Heart left ventricle (tissue), 13 donors: ENCODE data around the gene LRP1.

ENCODE experiments used
- POLR2A ChIP-seq, 2 donors: fragments of 450-650 bp; IDR thresholded peaks; one replicate each; pipeline ENCODE4 v1.6.1; 2017; ENCODE audit warnings: antibody characterized with exemption in 2 of 2, mild to moderate bottlenecking in 2 of 2, moderate library complexity in 2 of 2
- TF ChIP-seq, protein P1 (sequence below), 12 donors: fragments of 200-600 bp; sonication (generic) in 4 of 12; IDR thresholded peaks; one replicate each; pipeline versions ENCODE4 v1.5.0 to v1.8.0; 2018 to 2022; ENCODE audit warnings: antibody characterized with exemption in 12 of 12, mild to moderate bottlenecking in 5 of 12
- donor health status: ischemic (EF 13 %, LVEDD 7.1; RV severe dilation, severe dysfunction).
- donor health status: DM: no; HTN: yes; CAD: no.
- donor health status: DM: no; HTN: no; CAD: no.
- donor health status: ischemic (EF 25% LVEDD 6.9; RV normal size, moderate dysfunction).
- donor health status: ischemic (EF 25% LVEDD 5.7; RV mildly dilated, moderate dysfunction).
- donor health status: ischemic (EF 35%, LVEDD 5.7; RV mildly dilated, moderate dysfunction).
- donor health status: nonischemic (EF 11% LVEDD 7.7; RV severe dilation, severe dysfunction).
- donor health status: DM: yes; HTN: yes; CAD: no.
- donor health status: PGD.
- donor health status: ischemic (EF 29% LVEDD 5.4; RV normal size, mild dysfunction).
- donor health status: nonischemic (EF 23%, LVEDD 6.1; RV moderate dilation, normal function).

DNA sequence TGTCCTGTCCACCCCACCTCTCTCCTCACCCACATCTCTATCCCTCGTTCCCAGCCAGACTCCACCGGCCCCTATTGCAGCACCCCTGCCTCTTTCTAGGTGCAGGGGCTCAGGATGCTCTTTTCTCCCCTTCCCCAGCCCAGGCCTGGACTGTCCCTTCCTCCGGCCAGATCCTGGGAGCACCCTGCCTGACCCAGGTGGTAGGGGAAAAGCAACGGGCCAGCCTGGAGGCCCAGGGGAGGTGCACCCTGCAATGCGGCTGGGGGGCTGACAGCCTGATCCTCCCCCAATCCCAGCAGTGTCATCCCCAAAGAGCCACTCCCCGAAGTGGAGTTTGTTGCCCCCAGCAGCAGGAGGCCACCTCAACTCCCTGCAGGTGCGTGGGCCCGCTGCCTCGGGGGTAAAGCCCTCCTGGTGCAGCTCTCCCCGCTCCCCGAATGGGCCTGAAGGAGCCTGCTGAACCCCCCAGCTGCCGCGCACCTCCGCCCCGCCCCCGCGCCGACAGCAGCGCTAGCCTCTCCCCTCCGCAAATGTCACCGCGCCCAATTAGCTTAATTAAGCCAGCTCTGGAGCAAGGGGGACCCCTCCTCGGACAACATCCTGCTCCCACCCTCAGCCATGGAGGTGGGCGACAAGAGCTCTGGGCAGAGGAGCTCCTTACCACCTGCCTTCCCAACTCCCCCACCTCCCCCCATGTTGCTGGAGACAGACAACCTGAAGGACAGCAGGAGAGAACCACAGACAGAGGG, 93.1 kb downstream of the LRP1 start:
- TF ChIP-seq, protein P1, sequence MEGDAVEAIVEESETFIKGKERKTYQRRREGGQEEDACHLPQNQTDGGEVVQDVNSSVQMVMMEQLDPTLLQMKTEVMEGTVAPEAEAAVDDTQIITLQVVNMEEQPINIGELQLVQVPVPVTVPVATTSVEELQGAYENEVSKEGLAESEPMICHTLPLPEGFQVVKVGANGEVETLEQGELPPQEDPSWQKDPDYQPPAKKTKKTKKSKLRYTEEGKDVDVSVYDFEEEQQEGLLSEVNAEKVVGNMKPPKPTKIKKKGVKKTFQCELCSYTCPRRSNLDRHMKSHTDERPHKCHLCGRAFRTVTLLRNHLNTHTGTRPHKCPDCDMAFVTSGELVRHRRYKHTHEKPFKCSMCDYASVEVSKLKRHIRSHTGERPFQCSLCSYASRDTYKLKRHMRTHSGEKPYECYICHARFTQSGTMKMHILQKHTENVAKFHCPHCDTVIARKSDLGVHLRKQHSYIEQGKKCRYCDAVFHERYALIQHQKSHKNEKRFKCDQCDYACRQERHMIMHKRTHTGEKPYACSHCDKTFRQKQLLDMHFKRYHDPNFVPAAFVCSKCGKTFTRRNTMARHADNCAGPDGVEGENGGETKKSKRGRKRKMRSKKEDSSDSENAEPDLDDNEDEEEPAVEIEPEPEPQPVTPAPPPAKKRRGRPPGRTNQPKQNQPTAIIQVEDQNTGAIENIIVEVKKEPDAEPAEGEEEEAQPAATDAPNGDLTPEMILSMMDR (IDR thresholded peaks at IDR 0.05) = no peak
- TF ChIP-seq POLR2A (IDR thresholded peaks at IDR 0.05) = no peak
